Lung (tissue), 12 donors: ENCODE data around the gene PTPRA. TPM values are rescaled to one million over a fixed set of nuclear protein-coding genes. Genes with fewer than 3 reads are reported as not detected.

Experiments used
- ATAC-seq: fragments of 200-7000 bp; cut with Tn5 transposase; one replicate; pipeline ENCODE4 v1.9.1; 2020; ENCODE audit warnings: moderate number of reproducible peaks; ENCODE audit not compliant: insufficient read depth, low FRiP score
- DNase-seq, 3 donors: peaks; one replicate each; pipeline ENCODE4 v3.0.0-alpha.2; 2013 to 2017
- H3K27ac ChIP-seq, 2 donors: one replicate each; pipeline ENCODE4 v1.5.1; 2013; ENCODE audit warnings: mild to moderate bottlenecking in 2 of 2, moderate library complexity in 2 of 2, control low read depth in 1 of 2, inconsistent platforms in 1 of 2, low read depth in 1 of 2, low read length in 1 of 2
- H3K27me3 ChIP-seq, 3 donors: one replicate each; pipeline ENCODE4 v1.5.1; 2013; ENCODE audit warnings: low read length in 2 of 3; ENCODE audit not compliant: control insufficient read depth in 3 of 3, insufficient read depth in 3 of 3
- H3K36me3 ChIP-seq, 4 donors: one replicate each; pipeline ENCODE4 v1.5.1; 2013; ENCODE audit warnings: low read length in 4 of 4, mild to moderate bottlenecking in 1 of 4, moderate library complexity in 1 of 4; ENCODE audit not compliant: control insufficient read depth in 4 of 4, insufficient read depth in 4 of 4
- H3K4me1 ChIP-seq, 5 donors: one replicate each; pipeline ENCODE4 v1.5.1; 2013; ENCODE audit warnings: low read length in 5 of 5, mild to moderate bottlenecking in 2 of 5, moderate library complexity in 1 of 5; ENCODE audit not compliant: control insufficient read depth in 5 of 5, insufficient read depth in 5 of 5
- H3K4me3 ChIP-seq: one replicate; pipeline ENCODE4 v1.5.1; 2013; ENCODE audit warnings: mild to moderate bottlenecking, control low read depth, moderate library complexity
- H3K9ac ChIP-seq, 2 donors: one replicate each; pipeline ENCODE4 v1.5.1; 2013; ENCODE audit warnings: low read length in 2 of 2, control low read depth in 1 of 2; ENCODE audit not compliant: insufficient read depth in 1 of 2
- H3K9me3 ChIP-seq, 4 donors: one replicate each; pipeline ENCODE4 v1.5.1; 2013; ENCODE audit warnings: low read length in 3 of 4, mild to moderate bottlenecking in 1 of 4, moderate library complexity in 1 of 4; ENCODE audit not compliant: control insufficient read depth in 4 of 4, insufficient read depth in 3 of 4
- CTCF ChIP-seq: IDR thresholded peaks from 2 replicates; pipeline ENCODE4 v1.5.1; 2012; ENCODE audit warnings: mild to moderate bottlenecking; ENCODE audit errors: control extremely low read depth, extremely low read depth
- WGBS, 2 donors: extraction: QIAGEN DNeasy Blood & Tissue Kit; methylation state at CpG; one replicate each; pipeline ENCODE4 v1.1.7; 2013; 5-methylcytosine and 5-hydroxymethylcytosine counted together
- polyA plus RNA-seq, 2 donors: library from polyadenylated mRNA; stranded (reverse); fragments of 200-250 nt; gene quantifications; one replicate each; pipeline ENCODE4 v1.2.1, GENCODE V29; 2013
- total RNA-seq, 2 donors: library from RNA; depleted of rRNA in 1 of 2; stranded (reverse); fragments of >200 nt in 1 of 2; gene quantifications; one replicate each; pipeline ENCODE4 v1.2.1, GENCODE V29; 2014 to 2021
- donor health status: control.
- donor health status: control.
- donor health status: Bipolar disorder and iron deficiency.
- donor health status: healthy.
- donor health status: DM: yes; HTN: yes; CAD: no.

PTPRA gene
- total and polyA plus RNA-seq, 4 donors: 17.8 to 92.1 (median 40.1) TPM

GRCh38 chr20:2984956-2985661 lies 111.8 kb downstream of the PTPRA start:
- DNase-seq: no peak

GRCh38 chr20:2986466-2986865 lies 113.2 kb downstream of the PTPRA start:
- DNase-seq (no peak), ATAC-seq (no peak)
- H3K9me3 ChIP-seq: no peaks in the 10 kb centered on the region
- peaks cover 13 to 30% (median 19%) of the 10 kb centered on the region in 4 donors for H3K36me3 ChIP-seq
- H3K27ac ChIP-seq: no peak overlapping the region
- no peak overlapping the region for H3K4me3 ChIP-seq
- TF ChIP-seq CTCF: no peak
- WGBS, 2 donors: 50 to 73% methylated on average over 2 of the region's 2 CpGs
- H3K27me3 ChIP-seq: no peaks in the 10 kb centered on the region
- H3K4me1 ChIP-seq: peaks cover 0 to 12% (median 0%) of the 10 kb centered on the region in 5 donors
- no peak overlapping the region for H3K9ac ChIP-seq

More at GRCh38 chr20:2984956-2985661, 111.8 kb downstream of the PTPRA start:
- Histone ChIP-seq H3K36me3 (peaks cover 13 to 24% (median 17%) of the 10 kb centered on the region in 4 donors), H3K9me3 (no peaks in the 10 kb centered on the region), H3K27ac (no peak overlapping the region), H3K27me3 (no peaks in the 10 kb centered on the region), H3K9ac (no peak overlapping the region), H3K4me1 (peaks cover 0 to 12% (median 0%) of the 10 kb centered on the region in 5 donors), H3K4me3 (no peak overlapping the region)
- ATAC-seq: no peak
- 84 to 88% methylated on average over 6 of the region's 6 CpGs for WGBS, 2 donors
- no peak for TF ChIP-seq CTCF

- peaks cover 0 to 12% (median 0%) of the 10 kb centered on the region in 5 donors for H3K4me1 ChIP-seq
- H3K36me3 ChIP-seq: peaks cover 17 to 35% (median 23%) of the 10 kb centered on the region in 4 donors
- no peak overlapping the region for H3K9ac ChIP-seq
- H3K27ac ChIP-seq: no peak overlapping the region
- ATAC-seq (no peak), DNase-seq (no peak)
- TF ChIP-seq CTCF: no peak
- 87 to 94% methylated on average over 5 of the region's 5 CpGs for WGBS, 2 donors
- H3K9me3 ChIP-seq: no peaks in the 10 kb centered on the region
- H3K4me3 ChIP-seq: no peak overlapping the region
- no peaks in the 10 kb centered on the region for H3K27me3 ChIP-seq
Observed at GRCh38 chr20:2987861-2988260, 114.6 kb downstream of the PTPRA start.

- WGBS, 2 donors: 93 to 94% methylated on average over 5 of the region's 5 CpGs
- no peak overlapping the region for H3K9ac ChIP-seq
- no peak overlapping the region for H3K27ac ChIP-seq
- H3K36me3 ChIP-seq: peaks cover 21 to 48% (median 38%) of the 10 kb centered on the region in 4 donors
- no peaks in the 10 kb centered on the region for H3K9me3 ChIP-seq
- H3K4me1 ChIP-seq: no peaks in the 10 kb centered on the region
- DNase-seq (no peak), ATAC-seq (no peak)
- TF ChIP-seq CTCF: no peak
- H3K4me3 ChIP-seq: no peak overlapping the region
- no peaks in the 10 kb centered on the region for H3K27me3 ChIP-seq
Observed at GRCh38 chr20:2991532-2991931, 118.3 kb downstream of the PTPRA start.
